HS-5 (cell line): ENCODE measurements around the gene KIF3A.

Experiments
- DNase-seq: peaks from one replicate; pipeline ENCODE4 v3.0.0-alpha.2; 2012; ENCODE audit warnings: low read depth

KIF3A gene

DNA sequence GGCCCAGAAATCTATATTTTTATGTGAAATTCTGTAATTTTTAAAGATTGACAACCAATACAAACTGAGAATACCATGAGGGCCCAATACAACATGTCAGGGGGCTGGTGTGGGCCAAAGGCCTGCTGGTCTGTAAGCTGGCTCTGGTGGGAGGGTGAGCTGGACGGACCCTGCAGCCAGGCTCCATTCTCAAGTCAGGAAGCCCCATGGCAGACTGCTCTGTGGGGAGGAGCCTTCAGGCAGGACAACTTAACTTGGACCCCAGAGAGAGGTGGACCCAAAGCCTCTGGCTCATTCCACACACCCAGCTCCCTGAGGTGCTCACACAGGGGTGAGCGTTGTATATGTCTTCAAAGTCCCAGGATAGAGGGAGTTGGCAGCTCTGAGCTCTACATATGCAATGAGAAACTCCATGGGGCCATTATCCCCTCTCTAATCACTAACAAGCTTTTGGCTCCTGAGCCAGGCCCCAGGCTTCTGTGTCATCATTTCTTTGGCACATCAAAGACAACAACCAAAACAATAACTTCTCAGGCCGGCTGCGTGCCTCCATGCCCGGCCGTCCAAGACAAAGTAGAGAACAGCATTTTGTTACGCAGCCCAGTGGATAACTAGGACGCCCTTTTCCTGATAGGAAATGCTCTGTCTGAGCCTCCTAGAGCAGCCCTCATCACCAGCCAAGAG, 33.3 kb upstream of the KIF3A start:
- DNase-seq: no peak

DNA sequence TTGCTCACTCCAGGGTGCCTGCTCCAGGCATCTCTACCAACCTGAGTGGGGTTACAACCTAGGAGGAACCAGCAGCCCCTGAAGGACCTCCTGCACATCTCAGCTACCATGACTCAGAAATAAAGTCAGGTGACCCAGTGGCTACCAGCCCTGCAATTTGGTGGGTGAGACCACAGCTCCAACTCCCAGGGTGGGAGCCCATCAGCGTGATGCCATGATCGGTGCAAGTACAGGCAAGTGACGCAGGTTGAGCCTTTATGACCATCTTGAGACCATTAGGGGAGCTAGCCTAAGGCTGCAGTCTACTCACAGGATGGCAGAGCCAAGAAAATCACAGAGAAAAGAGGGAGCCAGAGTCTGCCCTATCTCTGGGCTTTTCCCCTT, 31.1 kb upstream of the KIF3A start:
- DNase-seq: no peak

DNA sequence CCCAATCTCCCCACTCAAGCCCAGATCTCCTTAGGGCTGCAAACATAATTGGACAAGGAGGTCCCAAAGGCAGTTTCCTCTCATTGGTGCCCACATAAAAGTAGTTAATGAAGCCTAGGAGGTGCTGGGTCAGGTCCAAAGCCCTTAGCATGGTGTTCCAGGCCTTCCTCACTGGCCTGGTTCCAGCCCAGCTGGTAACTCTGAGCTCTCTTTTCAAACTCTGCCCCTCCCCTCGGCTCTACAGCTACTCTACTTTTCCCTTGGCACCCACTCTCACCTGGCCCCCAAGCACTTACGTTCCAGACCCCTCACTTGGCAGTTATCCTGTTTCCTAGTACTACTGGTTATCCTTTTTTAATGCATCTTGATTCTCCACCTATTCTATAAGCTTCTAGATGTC, 29.8 kb upstream of the KIF3A start:
- no peak for DNase-seq

DNA sequence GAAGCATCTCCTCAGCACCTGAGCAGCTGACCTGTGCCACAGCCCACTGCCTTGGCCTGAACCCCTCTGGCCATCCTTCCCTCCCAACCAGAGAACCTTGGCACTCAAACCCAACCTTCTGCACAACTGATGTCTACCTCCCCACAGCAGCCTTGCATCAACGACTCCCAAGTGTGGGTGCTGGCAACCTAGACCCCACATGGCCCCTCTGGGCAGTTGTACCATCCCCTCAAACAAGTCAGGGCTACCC, 29.4 kb upstream of the KIF3A start:
- no peak for DNase-seq

DNA sequence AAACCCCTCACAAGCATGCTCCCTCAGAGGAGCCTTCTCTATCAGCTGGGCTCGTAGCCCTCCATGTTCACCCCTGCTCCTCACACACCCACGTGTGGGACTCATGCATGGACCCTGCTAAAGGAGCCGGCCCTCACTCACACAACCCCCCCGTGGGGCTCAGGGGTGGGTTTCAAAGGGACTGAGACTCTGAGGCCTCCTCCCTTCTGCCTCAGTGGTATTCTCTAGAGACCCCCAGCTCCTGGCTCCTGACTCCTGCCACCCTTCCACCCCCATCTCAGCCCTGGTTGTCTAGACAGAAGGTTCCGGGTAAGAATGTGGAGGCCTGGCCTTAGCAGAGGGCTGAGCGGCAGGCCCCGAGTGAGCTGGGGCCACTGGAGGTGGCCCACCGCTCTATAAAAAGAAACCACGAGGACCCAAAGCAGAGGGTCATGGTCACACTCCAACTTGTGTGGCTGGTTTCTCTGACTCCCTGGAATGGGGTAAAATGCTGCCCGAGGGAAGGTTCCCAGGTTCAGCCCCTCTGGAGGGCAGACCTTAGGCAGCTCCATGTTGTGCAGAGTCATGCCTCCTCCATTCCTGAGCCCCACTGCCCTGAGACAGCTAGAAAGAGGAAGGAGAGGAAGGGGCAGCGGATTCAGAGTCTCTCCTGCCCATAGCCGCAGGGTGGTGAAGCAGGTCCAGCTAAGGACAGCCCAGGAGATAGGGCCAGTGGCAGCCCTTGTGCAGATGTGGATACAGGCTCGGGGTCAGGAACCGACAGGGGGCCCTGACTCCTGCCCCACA, 28.9 kb upstream of the KIF3A start:
- DNase-seq: no peak

DNA sequence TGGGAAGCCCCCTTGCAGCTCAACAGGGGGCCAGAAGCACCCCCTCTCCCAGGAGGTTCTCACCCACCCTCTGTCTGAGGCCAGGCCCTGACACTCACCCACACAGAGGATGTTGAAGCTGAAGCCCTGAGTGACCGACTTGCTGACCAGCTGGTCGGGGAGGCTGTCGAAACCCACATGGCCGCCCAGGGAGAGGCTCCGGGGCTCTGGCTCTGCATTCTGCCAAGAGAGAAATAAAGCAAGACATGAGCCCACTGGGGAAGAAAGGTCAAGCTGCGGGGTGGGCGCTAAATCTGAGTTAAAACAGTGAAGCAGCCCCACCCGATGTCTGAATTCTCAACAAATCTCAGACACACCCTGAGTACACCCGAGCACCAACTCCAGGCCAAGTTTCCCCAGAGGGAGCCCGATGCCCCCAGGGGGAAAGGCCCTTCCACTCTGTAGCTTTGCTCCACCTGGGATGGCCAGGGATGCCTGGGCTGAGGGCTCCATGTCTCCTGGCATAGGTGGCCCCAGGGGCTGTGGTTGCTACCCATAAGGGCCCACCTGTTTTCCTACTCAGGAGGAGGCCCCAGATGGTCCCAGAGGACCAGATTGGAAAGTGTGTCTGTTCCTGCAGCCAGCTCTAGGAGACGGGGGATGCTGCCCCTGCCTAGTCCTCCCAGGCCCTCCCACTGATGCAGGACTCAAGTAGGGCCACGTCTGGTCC, 28.1 kb upstream of the KIF3A start:
- no peak for DNase-seq

DNA sequence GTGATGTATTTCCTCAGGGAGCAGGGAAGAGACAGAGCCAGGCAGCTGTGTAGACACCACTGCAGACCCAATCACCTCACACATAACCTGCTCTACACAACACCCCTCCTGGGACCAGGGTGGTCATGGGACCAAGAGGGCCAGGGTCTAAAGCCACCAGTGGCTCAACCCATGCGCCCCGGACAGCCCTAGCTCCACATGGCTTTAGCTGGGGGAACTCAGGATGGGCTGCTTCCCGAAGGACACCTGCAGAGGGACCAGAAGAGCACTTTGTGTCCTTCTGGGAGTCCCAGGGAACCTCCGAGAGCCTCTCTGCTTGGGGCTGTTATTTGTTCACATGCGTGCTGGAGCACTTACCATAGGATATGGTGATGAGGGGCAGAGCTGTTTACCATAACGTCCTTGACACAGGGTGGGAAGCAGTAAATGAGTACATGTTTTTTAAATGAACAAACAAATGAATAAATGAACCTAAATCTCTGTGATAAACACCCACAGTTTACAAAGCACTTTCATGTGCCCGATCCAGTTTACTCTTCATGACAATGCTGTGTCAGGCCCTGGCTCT, 27.4 kb upstream of the KIF3A start:
- no peak for DNase-seq

DNA sequence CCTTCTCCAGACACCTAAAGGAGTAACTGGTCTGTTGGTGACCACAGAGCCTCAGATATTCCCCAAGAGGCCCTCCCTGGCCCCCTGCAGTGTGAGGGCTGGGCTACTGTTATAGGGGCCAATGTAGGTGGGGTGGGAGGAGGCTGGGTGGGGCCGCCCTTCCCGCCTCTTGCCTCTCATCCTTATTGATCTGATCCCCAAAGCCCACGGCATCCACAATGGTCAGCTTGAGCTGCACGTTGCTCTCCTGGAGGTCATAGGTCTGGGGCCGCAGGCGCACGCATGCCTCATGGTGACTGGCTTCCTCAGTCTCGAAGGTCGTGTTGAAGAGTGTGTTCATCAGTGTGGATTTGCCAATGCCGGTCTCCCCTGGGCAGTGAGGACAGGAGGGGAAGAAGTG, 26.7 kb upstream of the KIF3A start:
- no peak for DNase-seq

DNA sequence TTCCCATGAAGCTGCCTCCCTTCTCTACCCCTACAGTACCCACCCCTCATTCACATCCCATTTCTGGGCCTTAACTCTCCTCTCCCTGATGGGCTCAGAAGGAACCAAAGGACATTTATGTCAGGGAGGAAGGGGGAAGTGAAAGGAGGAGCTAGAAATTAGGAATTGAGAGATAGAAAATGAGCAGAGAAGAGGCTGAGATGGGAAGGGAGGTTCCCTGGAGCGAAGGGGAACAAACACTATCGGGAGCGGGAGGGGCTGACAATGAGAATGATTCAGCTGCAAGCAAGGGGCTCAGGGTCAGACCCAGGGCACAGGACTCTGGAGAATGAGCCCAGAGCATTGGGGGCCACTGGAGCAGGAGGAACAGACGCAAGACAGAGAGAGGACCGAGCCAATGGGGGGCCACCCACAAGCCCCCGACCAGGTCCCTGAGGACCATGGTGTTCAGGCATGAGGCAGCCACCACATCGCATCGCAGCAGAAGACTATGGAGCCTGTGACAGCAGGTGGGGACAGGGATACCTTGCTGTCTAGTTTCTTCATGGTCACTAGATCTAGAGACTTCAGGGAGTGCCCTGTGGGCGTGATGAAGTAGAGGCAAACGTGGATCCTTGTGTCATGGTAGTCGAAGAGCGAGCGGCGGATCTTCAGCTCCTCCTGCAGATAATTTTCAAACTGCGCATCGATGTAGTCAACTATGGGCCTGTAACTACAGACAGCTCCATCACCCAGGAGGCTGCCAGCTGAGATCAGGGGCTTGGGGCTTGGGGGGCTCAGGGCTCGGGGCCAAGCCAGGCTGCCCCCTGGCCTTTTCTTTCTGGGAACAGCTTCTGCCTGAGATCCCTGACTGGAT, 26.1 kb upstream of the KIF3A start:
- DNase-seq: no peak

DNA sequence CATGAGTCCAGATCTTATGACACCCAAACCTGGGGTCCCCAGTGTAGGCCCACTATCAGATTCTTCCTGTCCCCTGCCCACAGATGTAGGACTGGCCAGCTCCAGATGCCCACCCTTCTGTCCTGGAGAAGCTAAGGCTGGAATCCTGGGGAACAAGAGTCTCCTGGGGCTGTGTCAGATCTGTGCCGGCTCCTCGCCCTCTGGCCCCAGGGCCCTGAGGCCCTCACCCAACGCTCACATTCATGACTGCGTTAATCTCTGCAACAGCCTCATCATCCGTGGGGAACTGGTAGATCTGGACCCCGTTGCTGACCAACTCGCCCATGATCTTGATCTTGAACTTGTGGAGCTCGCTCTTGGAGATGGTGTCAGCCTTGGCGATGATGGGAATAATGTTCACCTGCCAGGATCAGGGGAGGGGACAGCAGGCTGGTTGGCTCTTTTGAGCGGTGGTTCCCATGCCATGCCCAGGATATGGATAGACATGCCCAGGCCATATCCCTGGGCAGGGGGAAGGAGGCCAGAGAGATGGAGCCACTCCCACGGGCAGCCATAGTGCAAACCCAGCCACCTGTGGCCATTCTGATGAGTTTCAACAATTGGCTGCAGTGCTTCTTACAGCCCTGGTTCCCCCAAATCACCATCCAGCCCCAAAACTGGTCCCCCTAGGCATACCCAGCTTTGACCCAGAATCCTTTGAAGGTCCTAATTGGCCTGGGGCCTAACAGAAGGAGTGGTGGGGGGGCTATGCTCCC, 25.1 kb upstream of the KIF3A start:
- DNase-seq: no peak

DNA sequence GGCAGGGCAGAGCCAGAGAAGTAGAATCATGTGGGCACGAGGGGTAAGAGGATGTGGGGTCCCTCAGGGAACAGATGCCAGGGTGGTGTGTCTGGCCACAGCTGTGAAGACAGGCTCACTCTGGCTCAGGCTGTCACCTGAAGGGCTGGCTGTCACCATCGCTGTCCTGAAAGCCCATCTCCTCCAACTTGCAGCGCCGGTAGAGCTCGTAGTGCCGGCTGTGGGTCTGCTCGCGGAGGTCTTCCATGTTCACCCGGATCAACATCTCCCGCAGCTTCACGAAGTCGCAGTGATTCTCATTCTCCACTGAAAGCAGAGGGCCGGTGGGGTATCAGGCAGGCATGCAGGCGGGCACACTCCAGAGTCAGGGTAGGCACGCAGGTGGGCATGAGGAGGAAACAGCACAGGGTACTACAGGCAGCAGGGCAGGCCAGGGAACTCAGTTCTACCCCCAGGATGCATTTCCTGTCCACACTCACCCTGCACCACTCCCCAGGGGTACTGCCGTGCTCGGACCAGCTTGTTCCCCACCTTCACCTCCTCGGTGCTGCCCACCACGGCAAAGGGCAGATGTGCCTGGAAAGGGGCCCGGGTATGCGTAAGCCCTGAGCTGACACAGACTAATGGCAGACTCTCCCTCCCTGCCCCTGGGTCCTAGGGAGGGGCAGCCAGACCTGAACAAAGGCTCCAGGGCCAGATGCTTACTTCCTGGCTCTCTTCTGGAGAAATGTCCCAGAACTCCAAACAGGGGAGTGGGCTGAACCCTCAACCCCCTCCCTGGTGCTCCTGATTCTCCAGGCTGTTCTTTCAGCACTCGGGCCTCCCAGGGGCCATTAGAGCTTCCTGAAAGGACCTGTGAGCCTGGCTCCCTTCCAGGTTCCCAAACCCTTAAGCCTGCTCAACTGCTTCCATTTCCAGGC, 24.2 kb upstream of the KIF3A start:
- no peak for DNase-seq

DNA sequence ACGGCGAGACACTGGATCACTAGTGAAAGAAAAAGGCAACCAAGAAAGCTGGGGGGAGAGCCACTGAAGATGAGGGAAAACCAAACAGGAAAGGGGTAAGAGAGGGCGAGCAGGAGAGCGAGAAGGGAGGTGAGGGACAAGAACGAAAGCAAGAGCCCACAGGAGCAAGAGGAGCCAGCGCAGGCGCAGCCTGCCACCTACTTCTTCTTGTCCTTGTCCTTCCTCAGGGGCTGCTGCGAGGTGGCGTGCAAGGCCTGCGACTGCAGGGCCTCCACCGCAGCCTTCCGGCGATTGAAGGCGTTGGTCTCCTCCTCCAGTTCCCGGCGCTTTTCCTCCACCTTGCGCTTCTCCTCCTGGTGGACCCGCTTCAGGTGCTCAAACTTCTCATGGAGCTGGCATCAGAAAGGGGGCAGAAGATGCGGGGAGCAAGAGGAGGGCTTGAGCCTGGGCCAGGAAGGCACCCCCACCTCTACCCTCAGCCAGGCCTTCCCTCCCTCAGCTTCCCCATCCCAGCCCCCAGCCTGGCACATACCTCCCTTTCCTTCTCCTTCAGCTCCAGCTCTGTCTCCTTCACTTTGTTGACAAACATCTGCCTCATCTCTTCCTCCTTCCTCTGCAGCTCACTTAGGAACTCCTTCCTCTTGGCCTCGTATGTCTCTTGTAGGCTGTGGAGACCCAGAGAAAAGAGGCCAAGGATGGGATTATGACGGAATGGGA, 23.4 kb upstream of the KIF3A start:
- DNase-seq: no peak

DNA sequence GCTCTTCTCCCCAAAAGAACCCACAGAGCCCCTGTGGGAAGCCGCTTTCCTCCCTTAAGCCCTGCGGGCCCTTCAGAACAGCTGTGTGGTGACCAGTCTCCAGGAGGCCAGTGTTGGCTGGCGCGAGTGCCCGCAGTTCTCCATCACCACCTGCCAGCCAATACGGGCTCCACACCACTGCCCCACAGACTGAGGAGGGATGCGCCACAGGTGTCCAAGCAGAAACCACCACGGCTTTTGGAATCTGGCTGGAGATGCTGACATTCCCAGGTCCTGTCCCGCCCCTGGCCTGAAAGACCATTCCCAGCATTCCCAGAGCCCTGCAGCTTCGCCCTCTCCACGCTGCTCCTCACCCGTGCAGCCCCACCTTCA, 22.7 kb upstream of the KIF3A start:
- DNase-seq: no peak

DNA sequence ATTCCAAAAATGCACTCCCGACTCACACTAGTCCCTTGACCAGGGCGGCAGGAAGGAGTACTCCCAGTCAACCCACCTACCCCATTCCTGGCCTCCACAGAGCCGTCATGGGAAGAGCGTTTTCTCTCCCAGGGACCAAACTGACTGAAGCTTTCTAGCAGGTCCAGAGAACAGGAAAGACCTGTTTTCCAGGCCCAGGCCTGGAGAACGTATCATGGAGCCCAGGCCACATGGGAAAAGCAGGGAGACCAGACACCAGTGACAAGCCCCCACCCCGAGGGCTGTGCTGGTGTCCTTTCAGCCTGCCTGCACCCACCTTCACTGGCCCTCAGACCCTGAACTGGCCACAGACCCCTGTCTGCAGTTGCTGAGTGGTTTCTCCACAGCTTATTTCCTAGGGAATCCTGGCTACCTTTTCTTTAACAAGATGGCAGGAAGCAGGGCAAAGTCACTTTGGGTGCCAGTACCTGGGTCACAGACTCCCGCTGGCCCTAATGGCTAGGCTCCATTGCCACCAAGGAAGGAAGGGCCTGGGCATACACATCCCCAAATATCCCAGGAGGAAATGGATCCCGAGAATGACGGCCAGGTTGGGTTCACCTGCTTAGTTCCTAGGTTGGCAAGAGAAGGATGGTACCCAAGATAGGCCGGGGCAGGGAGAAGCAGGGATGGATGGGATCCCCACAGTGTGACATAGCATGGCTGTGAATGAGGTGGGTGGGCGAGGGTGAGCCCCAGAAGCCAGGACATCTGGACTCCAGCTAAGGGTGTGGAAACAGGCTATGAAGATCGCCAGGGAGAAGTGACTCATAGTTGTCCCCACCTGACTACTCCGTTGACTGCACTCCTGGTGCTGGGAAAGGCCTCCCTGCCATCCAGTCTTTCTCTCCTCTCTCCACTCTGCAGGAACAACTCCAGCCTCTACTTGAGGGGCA, 22.0 kb upstream of the KIF3A start:
- DNase-seq: no peak

DNA sequence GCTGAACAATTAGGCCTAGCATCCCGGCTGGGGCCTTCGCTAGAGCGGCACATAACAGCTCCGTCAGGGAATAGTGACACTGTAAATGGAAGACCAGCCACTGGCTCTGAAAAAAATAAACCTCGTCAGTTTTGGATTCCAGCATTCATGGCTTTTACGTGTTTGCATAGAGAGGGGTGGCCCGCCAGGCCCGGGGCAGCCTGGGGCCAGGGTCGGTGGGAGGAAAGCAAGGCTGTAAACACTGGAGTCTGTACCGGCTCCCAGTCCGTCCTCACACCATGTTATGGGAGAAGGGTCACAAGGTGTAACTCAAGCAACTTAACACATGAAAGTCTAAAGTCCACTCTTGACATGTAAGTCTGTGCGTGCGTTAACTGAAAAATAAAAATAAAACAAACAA, 21.1 kb upstream of the KIF3A start:
- no peak for DNase-seq

DNA sequence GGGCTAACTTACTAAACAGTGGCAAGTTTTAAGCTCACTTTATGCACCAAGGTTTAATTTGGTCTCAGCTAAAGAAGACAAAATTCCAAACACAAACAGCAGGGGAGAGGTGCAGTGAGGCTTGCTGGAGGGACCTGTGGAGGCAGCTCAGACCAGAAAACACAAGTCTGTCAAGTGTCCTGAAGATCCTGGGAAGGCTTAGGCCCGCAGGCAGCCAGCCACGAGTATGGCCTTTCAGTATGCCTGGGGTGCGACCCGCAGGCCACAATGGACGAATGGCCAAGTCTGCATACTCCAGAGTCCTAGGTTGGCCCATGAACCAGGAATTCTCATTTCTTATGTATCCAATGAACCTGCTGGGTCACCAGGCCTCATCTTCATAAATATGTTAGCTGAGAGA, 19.2 kb upstream of the KIF3A start:
- DNase-seq: no peak

DNA sequence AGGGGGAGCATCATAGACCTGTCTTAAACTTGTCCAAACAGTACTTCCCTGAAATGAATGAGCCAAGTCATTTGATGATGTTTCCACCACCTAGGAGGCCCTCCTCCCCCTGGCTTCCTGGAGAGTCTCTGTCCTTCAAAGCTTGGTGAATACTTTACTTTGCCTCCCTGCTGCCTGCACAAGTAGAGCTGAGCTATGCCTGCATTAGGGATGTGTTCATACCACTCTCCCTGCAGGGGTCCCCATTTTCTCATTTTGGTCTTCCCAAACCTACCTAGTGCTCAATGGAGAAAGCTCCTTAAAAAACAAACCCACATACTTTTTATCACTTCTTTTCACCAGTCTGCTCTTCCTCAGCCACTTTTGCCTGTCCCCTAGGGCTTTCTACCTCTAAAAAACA, 17.6 kb upstream of the KIF3A start:
- no peak for DNase-seq

DNA sequence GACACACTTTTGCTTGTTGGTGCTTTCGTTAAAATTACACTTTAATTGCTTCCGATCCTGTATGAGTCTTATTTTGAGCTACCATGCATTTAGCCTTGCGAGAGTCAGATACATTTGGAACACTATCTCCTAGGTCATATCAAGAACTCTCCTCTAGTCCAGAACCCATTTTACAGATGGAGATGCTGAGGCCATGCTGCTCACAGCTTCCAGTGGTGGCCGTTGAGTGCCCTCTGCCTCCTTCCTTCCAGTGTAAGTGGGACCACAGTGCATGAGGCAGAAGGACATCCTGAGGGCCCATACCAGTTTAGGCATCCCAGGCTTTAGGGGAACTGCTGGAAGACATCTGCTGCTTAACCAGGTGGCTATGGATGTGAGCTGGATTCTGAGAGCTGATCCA, 16.8 kb upstream of the KIF3A start:
- DNase-seq: no peak
